HCT116 (cell line): Measurements from ENCODE around the gene USP54.

Experiments used
- ATF3 ChIP-seq: IDR thresholded peaks from 2 replicates; pipeline ENCODE4 v1.6.1; 2012
- CTCF ChIP-seq, 3 experiments: fragments of 200-600 bp in 1 of 3; sonication (generic) in 1 of 3; IDR thresholded peaks in 2 of 3; conservative IDR thresholded peaks in 1 of 3; 2 replicates each; pipeline ENCODE4 v1.5.1; 2012 to 2017; ENCODE audit warnings: low read depth in 2 of 3, low read length in 2 of 3, antibody characterized with exemption in 1 of 3, borderline replicate concordance in 1 of 3, control low read depth in 1 of 3, mild to moderate bottlenecking in 1 of 3, mixed read lengths in 1 of 3, mixed run types in 1 of 3, moderate library complexity in 1 of 3; ENCODE audit not compliant: insufficient read depth in 1 of 3
- EGR1 ChIP-seq: IDR thresholded peaks from 2 replicates; pipeline ENCODE4 v1.6.1; 2012; ENCODE audit warnings: low read depth
- EZH2phosphoT487 ChIP-seq: fragments of 200-600 bp; IDR thresholded peaks from 2 replicates; pipeline ENCODE4 v1.6.1; 2018; ENCODE audit warnings: antibody characterized with exemption, borderline replicate concordance
- POLR2A ChIP-seq: IDR thresholded peaks from 2 replicates; pipeline ENCODE4 v1.7.0; 2011; ENCODE audit warnings: borderline replicate concordance; ENCODE audit not compliant: insufficient read depth, insufficient read length; ENCODE audit errors: extremely low read depth
- TCF7L2 ChIP-seq: IDR thresholded peaks from 2 replicates; pipeline ENCODE4 v1.7.0; 2011; ENCODE audit warnings: borderline replicate concordance, inconsistent platforms; ENCODE audit not compliant: insufficient read depth, insufficient read length; ENCODE audit errors: extremely low read depth
- YY1 ChIP-seq: IDR thresholded peaks from 2 replicates; pipeline ENCODE4 v1.6.1; 2011; ENCODE audit warnings: low read length, low read depth, moderate library complexity, mild to moderate bottlenecking; ENCODE audit not compliant: insufficient replicate concordance; ENCODE audit errors: extremely low read depth
- ZNF274 ChIP-seq: fragments of 200-500 bp; sonication (Bioruptor generic); IDR thresholded peaks from 2 replicates; pipeline ENCODE4 v1.6.1; 2014; ENCODE audit warnings: mild to moderate bottlenecking, low read depth, low read length, inconsistent platforms

- TF ChIP-seq POLR2A = no peak
- TF ChIP-seq TCF7L2 = no peak
- no peak for TF ChIP-seq EZH2phosphoT487
- TF ChIP-seq CTCF (IDR thresholded peaks at IDR 0.05 in 2 of 3, conservative IDR thresholded peaks at IDR 0.05 in 1 of 3; ENCODE audit: borderline replicate concordance in 1 of 3, insufficient read depth in 1 of 3, low read depth in 2 of 3, low read length in 2 of 3) = no peak
- no peak for TF ChIP-seq YY1
- no peak for TF ChIP-seq ATF3
- no peak for TF ChIP-seq ZNF274
- TF ChIP-seq EGR1 = no peak
These were observed 34.1 kb upstream of the USP54 start for GRCh38 chr10:73625004-73625883.
